ENCODE measurements around the gene NAV3.

GRCh38 chr12:78194448-78194847 lies 363.8 kb downstream of the NAV3 start:
- no peak for TF ChIP-seq CTCF (IDR thresholded peaks at IDR 0.05; ENCODE audit: low read depth, low read length, poor library complexity, severe bottlenecking)
- TF ChIP-seq EZH2phosphoT487 (IDR thresholded peaks at IDR 0.05; ENCODE audit: borderline replicate concordance, low read length): 0 out of 2 replicates have a peak, but pooled peaks have one; percentile 36
